CD14-positive monocyte (primary cell): ENCODE data around the gene GLS2. TPM values are rescaled to one million over a fixed set of nuclear protein-coding genes. Genes with fewer than 3 reads are reported as not detected.

Source experiments
- DNase-seq, 3 donors: peaks; one replicate each; pipeline ENCODE4 v3.0.0-alpha.2; 2011 to 2022
- H2AFZ ChIP-seq: 2 replicates; pipeline ENCODE4 v1.6.0; 2012; ENCODE audit warnings: mild to moderate bottlenecking, low read depth, low read length, inconsistent platforms; ENCODE audit not compliant: insufficient read depth, poor library complexity, severe bottlenecking
- H3K27ac ChIP-seq, 2 donors: 1 replicate in 1 of 2; 2 replicates in 1 of 2; pipeline ENCODE4 v1.5.1; 2012 to 2013; ENCODE audit warnings: low read length in 2 of 2, control low read depth in 1 of 2, inconsistent platforms in 1 of 2, low read depth in 1 of 2, mild to moderate bottlenecking in 1 of 2
- H3K27me3 ChIP-seq, 2 donors: one replicate each; pipeline versions ENCODE4 v1.6.0 to v1.6.1; 2011 to 2013; ENCODE audit warnings: low read length in 2 of 2; ENCODE audit not compliant: control insufficient read depth in 2 of 2, insufficient read depth in 2 of 2
- H3K36me3 ChIP-seq, 2 donors: replicated peaks in 1 of 2; 1 replicate in 1 of 2; 2 replicates in 1 of 2; pipeline versions ENCODE4 v1.5.1 to v1.6.1; 2012 to 2013; ENCODE audit warnings: low read length in 2 of 2, control low read depth in 1 of 2, inconsistent platforms in 1 of 2, mild to moderate bottlenecking in 1 of 2; ENCODE audit not compliant: insufficient read depth in 2 of 2, control insufficient read depth in 1 of 2
- H3K4me1 ChIP-seq, 2 donors: 1 replicate in 1 of 2; 2 replicates in 1 of 2; pipeline versions ENCODE4 v1.5.1 to v1.6.1; 2012 to 2013; ENCODE audit warnings: low read length in 2 of 2, control low read depth in 1 of 2, inconsistent platforms in 1 of 2, mild to moderate bottlenecking in 1 of 2, moderate library complexity in 1 of 2; ENCODE audit not compliant: insufficient read depth in 2 of 2, control insufficient read depth in 1 of 2
- H3K4me2 ChIP-seq: replicated peaks from 2 replicates; pipeline ENCODE3; 2012; ENCODE audit warnings: low read length, moderate library complexity, mild to moderate bottlenecking; ENCODE audit not compliant: poor library complexity, severe bottlenecking; ENCODE audit errors: extremely low read depth
- H3K4me3 ChIP-seq, 3 experiments: fragments of 200-600 bp in 1 of 3; sonication (generic) in 1 of 3; replicated peaks in 1 of 3; 1 replicate in 2 of 3; 2 replicates in 1 of 3; pipeline ENCODE4 v1.5.1; 2011 to 2013; ENCODE audit warnings: low read length in 3 of 3, mild to moderate bottlenecking in 3 of 3, control low read depth in 2 of 3, low read depth in 2 of 3, inconsistent platforms in 1 of 3, moderate library complexity in 1 of 3
- H3K79me2 ChIP-seq: 2 replicates; pipeline ENCODE4 v1.6.0; 2012; ENCODE audit warnings: mild to moderate bottlenecking, control low read depth, inconsistent platforms, low read length, moderate library complexity; ENCODE audit not compliant: insufficient read depth
- H3K9ac ChIP-seq: 2 replicates; pipeline ENCODE4 v1.6.0; 2017; ENCODE audit warnings: low read length, mild to moderate bottlenecking; ENCODE audit not compliant: insufficient read depth, poor library complexity, severe bottlenecking
- H3K9me3 ChIP-seq, 2 donors: replicated peaks in 1 of 2; 1 replicate in 1 of 2; 2 replicates in 1 of 2; pipeline versions ENCODE4 v1.5.1 to v1.6.1; 2012 to 2013; ENCODE audit warnings: low read length in 2 of 2, control low read depth in 1 of 2; ENCODE audit not compliant: control insufficient read depth in 1 of 2, insufficient read depth in 1 of 2
- H4K20me1 ChIP-seq: 2 replicates; pipeline ENCODE4 v1.6.0; 2012; ENCODE audit warnings: mild to moderate bottlenecking, low read length, control low read depth, moderate library complexity; ENCODE audit not compliant: insufficient read depth
- H3K27ac Mint-ChIP-seq, 7 donors: one replicate each; pipeline ENCODE4 v1.8.0; 2020; ENCODE audit warnings: mild to moderate bottlenecking in 7 of 7, mixed read lengths in 7 of 7, moderate library complexity in 6 of 7, inconsistent platforms in 2 of 7
- H3K27me3 Mint-ChIP-seq, 3 donors: one replicate each; pipeline ENCODE4 v1.8.0; 2021 to 2022; ENCODE audit warnings: low read depth in 3 of 3, mild to moderate bottlenecking in 3 of 3, mixed read lengths in 3 of 3, moderate library complexity in 3 of 3, inconsistent platforms in 1 of 3
- H3K36me3 Mint-ChIP-seq, 2 donors: one replicate each; pipeline ENCODE4 v1.8.0; 2020; ENCODE audit warnings: mixed read lengths in 2 of 2, inconsistent platforms in 1 of 2, mild to moderate bottlenecking in 1 of 2
- H3K4me1 Mint-ChIP-seq: one replicate; pipeline ENCODE4 v1.8.0; 2020; ENCODE audit warnings: mild to moderate bottlenecking, mixed read lengths
- H3K4me3 Mint-ChIP-seq, 2 donors: one replicate each; pipeline ENCODE4 v1.8.0; 2020; ENCODE audit warnings: mild to moderate bottlenecking in 2 of 2, mixed read lengths in 2 of 2, moderate library complexity in 1 of 2
- H3K9me3 Mint-ChIP-seq, 7 donors: one replicate each; pipeline ENCODE4 v1.8.0; 2020 to 2022; ENCODE audit warnings: mixed read lengths in 7 of 7, mild to moderate bottlenecking in 6 of 7, moderate library complexity in 6 of 7, inconsistent platforms in 2 of 7
- CTCF ChIP-seq: fragments of 200-600 bp; IDR thresholded peaks from one replicate; pipeline ENCODE4 v1.8.0; 2022; ENCODE audit warnings: antibody characterized with exemption, mild to moderate bottlenecking
- WGBS: methylation state at CpG from one replicate; pipeline ENCODE4 v1.1.5; 2013; ENCODE audit warnings: missing lambda C conversion rate; ENCODE audit not compliant: insufficient coverage; 5-methylcytosine and 5-hydroxymethylcytosine counted together
- intact Hi-C, 2 donors: fragments of 100-400 bp; cut with micrococcal nuclease; formaldehyde crosslinking; loops; one replicate each; pipeline versions ENCODE4 v1.15.0 to v1.15.1; 2023
- polyA plus RNA-seq, 3 donors: library from polyadenylated mRNA; depleted of rRNA in 1 of 3; unstranded in 2 of 3; stranded (reverse) in 1 of 3; fragments of 300-500 nt in 2 of 3; fragments of >200 nt in 1 of 3; fragmentation: Illumina TruSeq in 2 of 3; gene quantifications; 1 replicate in 2 of 3; 2 replicates in 1 of 3; pipeline ENCODE4 v1.2.3, GENCODE V29; 2012 to 2021

GLS2 gene
- polyA plus RNA-seq, 3 donors = 0.04 TPM; not detected in 2

- peak within 1 kb of the TSS; percentile 78 to 93 for H3K4me3 Mint-ChIP-seq
Measured at GRCh38 chr12:56521590-56522371, 33.8 kb upstream of the GLS2 start, which contains the start of gene RBMS2. TSS of gene RBMS2 (plus strand) at chr12:56521820. CDS start at chr12:56522024, 204 bp downstream.

More at GRCh38 chr12:56521590-56522371, 33.8 kb upstream of the GLS2 start, which contains the start of gene RBMS2:
- 0% methylated on average over 3 of the region's 15 CpGs for WGBS
- Mint-ChIP-seq H3K9me3 (peaks cover 0 to 3% (median 0%) of the 10 kb centered on the region in 7 donors), H3K27me3 (no peaks in the 10 kb centered on the region), H3K4me1 (peaks cover 54% of the 10 kb centered on the region), H3K27ac (peak within 1 kb of the TSS; percentile 84 to 97 (median 92)), H3K36me3 (no peaks in the 10 kb centered on the region)
- H3K79me2 ChIP-seq = peaks cover 15% of the 10 kb centered on the region
- H2AFZ ChIP-seq = peak within 1 kb of the TSS; percentile 85
- peaks cover 50 to 54% of the 10 kb centered on the region in 2 donors for H3K4me1 ChIP-seq
- DNase-seq = peak; percentile 36 to 42 (median 37)
- no peak for TF ChIP-seq CTCF
- H3K4me2 ChIP-seq = peak within 1 kb of the TSS; percentile 73
- no peaks in the 10 kb centered on the region for H4K20me1 ChIP-seq
- H3K27me3 ChIP-seq = no peaks in the 10 kb centered on the region
- H3K36me3 ChIP-seq = no peaks in the 10 kb centered on the region
- peak within 1 kb of the TSS; percentile 35 to 84 for H3K27ac ChIP-seq
- peak within 1 kb of the TSS; percentile 68 to 97 (median 84) for H3K4me3 ChIP-seq
- no peaks in the 10 kb centered on the region for H3K9me3 ChIP-seq
- intact Hi-C loops = loop anchor here in 1 of 2 donors (5.0 kb wide), 1 partner anchor 46 kb away; no protein-coding TSS in a partner anchor
- peak within 1 kb of the TSS; percentile 74 for H3K9ac ChIP-seq
